Calu3 (cell line): ENCODE results near the gene SNRPA1. TPM values are rescaled to one million over a fixed set of nuclear protein-coding genes. Genes with fewer than 3 reads are reported as not detected.

Source experiments
- BruUV-seq: library from RNA; stranded (reverse); fragments of 400-500 nt; replicated peaks from 2 replicates; lab custom pipeline; 2021; lab: Mats Ljungman, UMichigan
- CTCF ChIA-PET: fragments of 300-600 bp; sonication (Branson Sonifier 250); formaldehyde crosslinking; loops from one replicate; lab custom pipeline; 2022; ENCODE audit warnings: antibody characterized with exemption; lab: Charles Lee
- DNase-seq: peaks from one replicate; pipeline ENCODE4 v3.0.0; 2022
- H3K27ac Mint-ChIP-seq: one replicate; pipeline ENCODE4 v1.8.0; 2022; ENCODE audit warnings: mixed read lengths; ENCODE audit not compliant: unreplicated experiment
- H3K27me3 Mint-ChIP-seq: one replicate; pipeline ENCODE4 v1.8.0; 2022; ENCODE audit warnings: mixed read lengths; ENCODE audit not compliant: unreplicated experiment
- H3K36me3 Mint-ChIP-seq: one replicate; pipeline ENCODE4 v1.8.0; 2022; ENCODE audit warnings: mild to moderate bottlenecking, moderate library complexity, mixed read lengths; ENCODE audit not compliant: insufficient read depth, unreplicated experiment
- H3K4me1 Mint-ChIP-seq: one replicate; pipeline ENCODE4 v1.8.0; 2022; ENCODE audit warnings: mild to moderate bottlenecking, low read depth, mixed read lengths; ENCODE audit not compliant: unreplicated experiment
- H3K4me3 Mint-ChIP-seq: one replicate; pipeline ENCODE4 v1.8.0; 2022; ENCODE audit warnings: mild to moderate bottlenecking, low read depth, moderate library complexity, mixed read lengths; ENCODE audit not compliant: unreplicated experiment
- H3K9me3 Mint-ChIP-seq: one replicate; pipeline ENCODE4 v1.8.0; 2022; ENCODE audit warnings: low read depth, mixed read lengths; ENCODE audit not compliant: unreplicated experiment
- CTCF ChIP-seq: fragments of 200-600 bp; IDR thresholded peaks from one replicate; pipeline ENCODE4 v1.8.0; 2022; ENCODE audit warnings: antibody characterized with exemption; ENCODE audit not compliant: unreplicated experiment
- intact Hi-C: fragments of 100-400 bp; cut with micrococcal nuclease; formaldehyde crosslinking; loops from one replicate; pipeline ENCODE4 v1.10.0; 2022; ENCODE audit not compliant: unreplicated experiment
- total RNA-seq: library from RNA; stranded (reverse); gene quantifications from 2 replicates; pipeline ENCODE4 v1.2.3, GENCODE V29; 2022

Gene SNRPA1
- total RNA-seq, 1 experiment from 2014 or later = 140 TPM

GRCh38 chr15:101242160-101242998 lies 52.7 kb downstream of the SNRPA1 start:
- Mint-ChIP-seq H3K27ac (no peak overlapping the region), H3K4me1 (peaks cover 21% of the 10 kb centered on the region), H3K36me3 (peaks cover 2% of the 10 kb centered on the region), H3K27me3 (no peaks in the 10 kb centered on the region), H3K4me3 (no peak overlapping the region), H3K9me3 (no peaks in the 10 kb centered on the region)
- TF ChIP-seq CTCF = no peak
- no peak for DNase-seq
- intact Hi-C loops = no loop called here
- CTCF ChIA-PET = interaction anchor here (0.6 kb wide), 1 partner anchor 850 kb away, joined by 3 read pairs; no protein-coding TSS in a partner anchor
- BruUV-seq = no TSS peak

- peaks cover 14% of the 10 kb centered on the region for H3K4me1 Mint-ChIP-seq
Measured at GRCh38 chr15:101240358-101240757, 54.7 kb downstream of the SNRPA1 start.

GRCh38 chr15:101239724-101240136 lies 55.3 kb downstream of the SNRPA1 start:
- no TSS peak for BruUV-seq
- H3K27me3 Mint-ChIP-seq = no peaks in the 10 kb centered on the region
- H3K36me3 Mint-ChIP-seq = peaks cover 7% of the 10 kb centered on the region
- peaks cover 14% of the 10 kb centered on the region for H3K4me1 Mint-ChIP-seq
- H3K9me3 Mint-ChIP-seq = no peaks in the 10 kb centered on the region
- CTCF ChIA-PET = no interaction called here
- intact Hi-C loops = no loop called here
- no peak for DNase-seq
- no peak overlapping the region for H3K27ac Mint-ChIP-seq
- H3K4me3 Mint-ChIP-seq = no peak overlapping the region
- no peak for TF ChIP-seq CTCF

More at GRCh38 chr15:101240358-101240757, 54.7 kb downstream of the SNRPA1 start:
- no peaks in the 10 kb centered on the region for H3K27me3 Mint-ChIP-seq
- no peak overlapping the region for H3K4me3 Mint-ChIP-seq
- BruUV-seq = no TSS peak
- H3K9me3 Mint-ChIP-seq = no peaks in the 10 kb centered on the region
- no peak for TF ChIP-seq CTCF
- intact Hi-C loops = no loop called here
- CTCF ChIA-PET = no interaction called here
- H3K36me3 Mint-ChIP-seq = peaks cover under 1% of the 10 kb centered on the region
- DNase-seq = no peak
- no peak overlapping the region for H3K27ac Mint-ChIP-seq

- Mint-ChIP-seq H3K27ac (no peak overlapping the region), H3K4me3 (no peak overlapping the region), H3K36me3 (peaks cover 14% of the 10 kb centered on the region), H3K27me3 (no peaks in the 10 kb centered on the region), H3K4me1 (peaks cover 7% of the 10 kb centered on the region), H3K9me3 (no peaks in the 10 kb centered on the region)
- no peak for TF ChIP-seq CTCF
- intact Hi-C loops = no loop called here
- CTCF ChIA-PET = no interaction called here
- BruUV-seq = no TSS peak
- no peak for DNase-seq
Measured at GRCh38 chr15:101237251-101237650, 57.8 kb downstream of the SNRPA1 start.
